IPS DF 4.7 (cell line): ENCODE data around the gene SCLT1.
"Not testable (repeated sequence)": the region's sequence is repeated elsewhere in the genome, so short reads cannot be mapped to it uniquely, and the experiment has no call there.

Source experiments
- DNase-seq: peaks from one replicate; pipeline ENCODE4 v3.0.0-alpha.2; 2013; ENCODE audit warnings: low spot score; ENCODE audit errors: extremely low read depth

Gene SCLT1

GRCh38 chr4:129077326-129077725, 16.0 kb downstream of the SCLT1 start:
- no peak for DNase-seq

GRCh38 chr4:129069537-129069936, 23.8 kb downstream of the SCLT1 start:
- not testable (repeated sequence) for DNase-seq

GRCh38 chr4:129064717-129065116, 28.6 kb downstream of the SCLT1 start:
- no peak for DNase-seq

- DNase-seq, result no peak
These were observed 29.7 kb downstream of the SCLT1 start for GRCh38 chr4:129063640-129064039.

GRCh38 chr4:129062580-129062979, 30.8 kb downstream of the SCLT1 start:
- DNase-seq, result no peak

GRCh38 chr4:129059028-129059427, 34.3 kb downstream of the SCLT1 start:
- no peak for DNase-seq

- no peak for DNase-seq
These were observed 47.0 kb downstream of the SCLT1 start for GRCh38 chr4:129046055-129046959.

- DNase-seq, result no peak
These were observed 49.8 kb downstream of the SCLT1 start for GRCh38 chr4:129043523-129043922.

- no peak for DNase-seq
These were observed 52.9 kb downstream of the SCLT1 start for GRCh38 chr4:129040471-129040870.

- no peak for DNase-seq
These were observed 56.2 kb downstream of the SCLT1 start for GRCh38 chr4:129037093-129037492.

GRCh38 chr4:129014566-129015509, 78.5 kb downstream of the SCLT1 start:
- DNase-seq, result no peak

- DNase-seq, result no peak
These were observed 85.2 kb downstream of the SCLT1 start for GRCh38 chr4:129008096-129008495.

- DNase-seq, result no peak
These were observed 106.4 kb downstream of the SCLT1 start for GRCh38 chr4:128986908-128987307.

GRCh38 chr4:128986019-128986418, 107.3 kb downstream of the SCLT1 start:
- no peak for DNase-seq

GRCh38 chr4:128983771-128984485, 109.4 kb downstream of the SCLT1 start:
- DNase-seq, result no peak

GRCh38 chr4:128981377-128981776, 112.0 kb downstream of the SCLT1 start:
- no peak for DNase-seq

GRCh38 chr4:128980816-128981326, 112.5 kb downstream of the SCLT1 start:
- DNase-seq, result no peak

GRCh38 chr4:128979934-128980333, 113.4 kb downstream of the SCLT1 start:
- no peak for DNase-seq

- DNase-seq, result no peak
These were observed 114.4 kb downstream of the SCLT1 start for GRCh38 chr4:128978985-128979384.

- DNase-seq, result no peak
These were observed 119.2 kb downstream of the SCLT1 start for GRCh38 chr4:128974136-128974581.

- no peak for DNase-seq
These were observed 120.0 kb downstream of the SCLT1 start for GRCh38 chr4:128973384-128973783.
